Heart left ventricle (tissue), 16 donors: ENCODE data around the gene DSCAML1. TPM values are rescaled to one million over a fixed set of nuclear protein-coding genes. Genes with fewer than 3 reads are reported as not detected.

ENCODE experiments used
- ATAC-seq, 4 donors: fragments of 200-7000 bp; cut with Tn5 transposase; one replicate each; pipeline ENCODE4 v1.9.1; 2020 to 2022; ENCODE audit warnings: moderate library complexity in 4 of 4, mild to moderate bottlenecking in 3 of 4, moderate number of reproducible peaks in 1 of 4
- DNase-seq, 5 donors: peaks; one replicate each; pipeline ENCODE4 v3.0.0-alpha.2; 2020
- H3K27ac ChIP-seq, 12 donors: fragments of 200-600 bp; sonication (generic) in 4 of 12; one replicate each; pipeline versions ENCODE4 v1.5.0 to v1.8.0; 2016 to 2022; ENCODE audit warnings: mild to moderate bottlenecking in 2 of 12
- H3K27me3 ChIP-seq, 9 donors: fragments of 200-600 bp; sonication (generic) in 2 of 9; one replicate each; pipeline versions ENCODE4 v1.5.1 to v1.8.0; 2016 to 2022; ENCODE audit warnings: mild to moderate bottlenecking in 3 of 9
- H3K36me3 ChIP-seq, 9 donors: fragments of 200-600 bp; sonication (generic) in 2 of 9; one replicate each; pipeline versions ENCODE4 v1.5.0 to v1.8.0; 2018 to 2022; ENCODE audit warnings: mild to moderate bottlenecking in 2 of 9
- H3K4me1 ChIP-seq, 12 donors: fragments of 200-600 bp; sonication (generic) in 4 of 12; one replicate each; pipeline versions ENCODE4 v1.5.0 to v1.8.0; 2016 to 2022; ENCODE audit warnings: mild to moderate bottlenecking in 3 of 12
- H3K4me3 ChIP-seq, 12 donors: fragments of 200-600 bp; sonication (generic) in 4 of 12; one replicate each; pipeline versions ENCODE4 v1.5.0 to v1.8.0; 2017 to 2022; ENCODE audit warnings: mild to moderate bottlenecking in 9 of 12, moderate library complexity in 4 of 12
- H3K9me3 ChIP-seq, 12 donors: fragments of 200-600 bp; sonication (generic) in 4 of 12; one replicate each; pipeline versions ENCODE4 v1.5.0 to v1.8.0; 2016 to 2022; ENCODE audit warnings: mild to moderate bottlenecking in 1 of 12
- POLR2A ChIP-seq, 2 donors: fragments of 450-650 bp; IDR thresholded peaks; one replicate each; pipeline ENCODE4 v1.6.1; 2017; ENCODE audit warnings: antibody characterized with exemption in 2 of 2, mild to moderate bottlenecking in 2 of 2, moderate library complexity in 2 of 2
- WGBS, 4 donors: extraction: QIAGEN DNeasy Blood & Tissue Kit in 2 of 4; methylation state at CpG; one replicate each; pipeline versions ENCODE4 v1.1.5 to v1.1.7; 2013 to 2018; 5-methylcytosine and 5-hydroxymethylcytosine counted together
- intact Hi-C, 10 donors: fragments of 100-400 bp; cut with DNase I; formaldehyde crosslinking; loops; one replicate each; pipeline versions ENCODE4 v1.11.1 to v1.14.2; 2022
- polyA plus RNA-seq, 2 donors: library from polyadenylated mRNA; stranded (reverse); fragments of 200-250 nt; gene quantifications; one replicate each; pipeline ENCODE4 v1.2.3, GENCODE V29; 2013
- total RNA-seq, 9 donors: library from RNA; depleted of rRNA in 2 of 9; stranded (reverse); fragments of >200 nt in 2 of 9; fragmentation: NEBNext Ultra II Directional in 3 of 9; extraction: Animal tissue kit (Norgen Biotek cat#: 25700) in 3 of 9; gene quantifications; one replicate each; pipeline versions ENCODE4 v1.1.0 to v1.2.4, GENCODE V29; 2016 to 2023
- TF ChIP-seq, protein P1 (sequence below), 12 donors: fragments of 200-600 bp; sonication (generic) in 4 of 12; IDR thresholded peaks; one replicate each; pipeline versions ENCODE4 v1.5.0 to v1.8.0; 2018 to 2022; ENCODE audit warnings: antibody characterized with exemption in 12 of 12, mild to moderate bottlenecking in 5 of 12
- donor health status: ischemic (EF 13 %, LVEDD 7.1; RV severe dilation, severe dysfunction).
- donor health status: healthy with polysubstance abuse.
- donor health status: DM: no; HTN: yes; CAD: no.
- donor health status: DM: no; HTN: no; CAD: no.
- donor health status: ischemic (EF 25% LVEDD 6.9; RV normal size, moderate dysfunction).
- donor health status: ischemic (EF 25% LVEDD 5.7; RV mildly dilated, moderate dysfunction).
- donor health status: healthy.
- donor health status: DM: yes; HTN: yes; CAD: no.
- donor health status: ischemic (EF 35%, LVEDD 5.7; RV mildly dilated, moderate dysfunction).
- donor health status: nonischemic (EF 11% LVEDD 7.7; RV severe dilation, severe dysfunction).
- donor health status: DM: yes; HTN: yes; CAD: no.
- donor health status: PGD.
- donor health status: ischemic (EF 29% LVEDD 5.4; RV normal size, mild dysfunction).
- donor health status: nonischemic (EF 23%, LVEDD 6.1; RV moderate dilation, normal function).

The DSCAML1 gene
- total and polyA plus RNA-seq, 11 donors = 0.05 to 1.7 (median 0.76) TPM

DNA sequence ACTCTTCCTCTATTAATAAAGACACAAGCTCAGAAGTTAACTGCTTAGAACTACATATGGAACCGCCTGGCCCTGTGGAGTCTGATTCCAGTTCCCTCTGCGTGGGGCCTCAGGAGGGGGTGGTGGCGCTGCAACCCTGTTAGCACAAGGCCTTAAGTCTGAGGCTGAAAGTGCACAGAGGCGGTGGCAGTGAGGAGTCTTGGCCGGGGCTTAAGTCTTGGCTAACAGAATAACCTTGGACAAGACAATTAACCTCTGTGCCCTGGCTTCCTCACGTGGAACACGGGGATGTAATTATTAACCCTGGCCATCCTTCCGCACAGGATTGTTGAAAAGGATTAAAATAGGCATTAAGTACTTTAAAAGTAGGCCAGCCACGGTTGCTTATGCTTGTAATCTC, 277.8 kb downstream of the DSCAML1 start:
- intact Hi-C loops = no loop called here
- no peak overlapping the region for H3K27ac ChIP-seq
- H3K27me3 ChIP-seq = no peaks in the 10 kb centered on the region
- ATAC-seq = no peak
- H3K36me3 ChIP-seq = peaks cover 0 to 6% (median 0%) of the 10 kb centered on the region in 9 donors
- H3K9me3 ChIP-seq = no peaks in the 10 kb centered on the region
- no peak for TF ChIP-seq POLR2A (IDR thresholded peaks at IDR 0.05)
- TF ChIP-seq, protein P1, sequence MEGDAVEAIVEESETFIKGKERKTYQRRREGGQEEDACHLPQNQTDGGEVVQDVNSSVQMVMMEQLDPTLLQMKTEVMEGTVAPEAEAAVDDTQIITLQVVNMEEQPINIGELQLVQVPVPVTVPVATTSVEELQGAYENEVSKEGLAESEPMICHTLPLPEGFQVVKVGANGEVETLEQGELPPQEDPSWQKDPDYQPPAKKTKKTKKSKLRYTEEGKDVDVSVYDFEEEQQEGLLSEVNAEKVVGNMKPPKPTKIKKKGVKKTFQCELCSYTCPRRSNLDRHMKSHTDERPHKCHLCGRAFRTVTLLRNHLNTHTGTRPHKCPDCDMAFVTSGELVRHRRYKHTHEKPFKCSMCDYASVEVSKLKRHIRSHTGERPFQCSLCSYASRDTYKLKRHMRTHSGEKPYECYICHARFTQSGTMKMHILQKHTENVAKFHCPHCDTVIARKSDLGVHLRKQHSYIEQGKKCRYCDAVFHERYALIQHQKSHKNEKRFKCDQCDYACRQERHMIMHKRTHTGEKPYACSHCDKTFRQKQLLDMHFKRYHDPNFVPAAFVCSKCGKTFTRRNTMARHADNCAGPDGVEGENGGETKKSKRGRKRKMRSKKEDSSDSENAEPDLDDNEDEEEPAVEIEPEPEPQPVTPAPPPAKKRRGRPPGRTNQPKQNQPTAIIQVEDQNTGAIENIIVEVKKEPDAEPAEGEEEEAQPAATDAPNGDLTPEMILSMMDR (IDR thresholded peaks at IDR 0.05) = no peak
- DNase-seq = no peak
- H3K4me3 ChIP-seq = no peak overlapping the region
- no peaks in the 10 kb centered on the region for H3K4me1 ChIP-seq
- 71 to 79% (median 73%) methylated on average over 9 of the region's 9 CpGs for WGBS, 4 donors

DNA sequence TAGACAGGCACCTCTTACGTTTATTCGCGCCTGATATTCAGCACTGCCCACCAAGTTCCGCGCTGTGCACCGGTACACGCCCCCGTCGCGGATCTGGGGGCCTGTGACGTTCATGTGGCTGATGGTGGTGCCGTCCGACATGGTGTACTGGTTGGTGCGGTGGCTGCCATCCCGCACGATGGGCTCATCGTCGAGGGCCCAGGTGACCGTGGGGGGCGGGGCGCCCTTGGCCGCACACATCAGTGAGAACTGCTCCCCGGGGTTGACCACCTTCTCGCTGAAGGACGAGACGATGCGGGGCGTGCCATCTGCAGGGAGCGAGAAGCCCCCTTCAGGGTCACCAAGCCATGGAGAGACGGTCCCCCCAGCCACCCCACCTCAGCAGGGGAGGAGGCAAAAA, 278.6 kb downstream of the DSCAML1 start:
- DNase-seq = no peak
- no peaks in the 10 kb centered on the region for H3K9me3 ChIP-seq
- ATAC-seq = no peak
- no peaks in the 10 kb centered on the region for H3K4me1 ChIP-seq
- TF ChIP-seq, protein P1 (IDR thresholded peaks at IDR 0.05) = no peak
- no peak overlapping the region for H3K4me3 ChIP-seq
- no peak overlapping the region for H3K27ac ChIP-seq
- WGBS, 4 donors = 95 to 97% (median 96%) methylated on average over 24 to 30 of the region's 30 CpGs
- intact Hi-C loops = no loop called here
- H3K27me3 ChIP-seq = no peaks in the 10 kb centered on the region
- peaks cover 0 to 6% (median 0%) of the 10 kb centered on the region in 9 donors for H3K36me3 ChIP-seq

DNA sequence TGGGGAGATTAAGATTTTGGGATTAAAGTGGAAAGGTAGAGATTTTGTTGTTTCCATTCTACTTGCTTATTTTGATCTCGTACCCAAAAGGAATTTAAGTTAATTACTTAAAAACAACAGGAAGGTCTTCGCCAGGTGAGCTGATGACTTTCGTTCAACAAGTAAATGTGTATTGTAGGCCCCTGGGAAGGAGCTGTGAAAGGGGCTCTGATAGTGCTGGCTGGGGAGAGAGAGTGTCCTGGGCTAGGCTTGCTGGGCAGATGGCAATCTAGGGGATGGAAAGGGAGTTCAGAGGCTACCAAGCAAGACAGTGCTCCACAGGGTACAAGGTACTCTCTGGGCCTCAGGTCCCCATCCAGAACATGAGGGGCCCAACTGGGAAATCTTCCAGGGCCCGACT, 279.9 kb downstream of the DSCAML1 start:
- ATAC-seq (no peak), DNase-seq (no peak)
- Histone ChIP-seq H3K27ac (no peak overlapping the region), H3K4me3 (no peak overlapping the region), H3K4me1 (peaks cover 0 to under 1% (median 0%) of the 10 kb centered on the region in 12 donors), H3K36me3 (peaks cover 0 to 6% (median 0%) of the 10 kb centered on the region in 9 donors), H3K9me3 (no peaks in the 10 kb centered on the region), H3K27me3 (no peaks in the 10 kb centered on the region)
- WGBS, 4 donors = 80 to 89% (median 85%) methylated on average over 4 of the region's 4 CpGs
- TF ChIP-seq, protein P1 (IDR thresholded peaks at IDR 0.05) = no peak
- TF ChIP-seq POLR2A (IDR thresholded peaks at IDR 0.05) = no peak
- intact Hi-C loops = no loop called here

DNA sequence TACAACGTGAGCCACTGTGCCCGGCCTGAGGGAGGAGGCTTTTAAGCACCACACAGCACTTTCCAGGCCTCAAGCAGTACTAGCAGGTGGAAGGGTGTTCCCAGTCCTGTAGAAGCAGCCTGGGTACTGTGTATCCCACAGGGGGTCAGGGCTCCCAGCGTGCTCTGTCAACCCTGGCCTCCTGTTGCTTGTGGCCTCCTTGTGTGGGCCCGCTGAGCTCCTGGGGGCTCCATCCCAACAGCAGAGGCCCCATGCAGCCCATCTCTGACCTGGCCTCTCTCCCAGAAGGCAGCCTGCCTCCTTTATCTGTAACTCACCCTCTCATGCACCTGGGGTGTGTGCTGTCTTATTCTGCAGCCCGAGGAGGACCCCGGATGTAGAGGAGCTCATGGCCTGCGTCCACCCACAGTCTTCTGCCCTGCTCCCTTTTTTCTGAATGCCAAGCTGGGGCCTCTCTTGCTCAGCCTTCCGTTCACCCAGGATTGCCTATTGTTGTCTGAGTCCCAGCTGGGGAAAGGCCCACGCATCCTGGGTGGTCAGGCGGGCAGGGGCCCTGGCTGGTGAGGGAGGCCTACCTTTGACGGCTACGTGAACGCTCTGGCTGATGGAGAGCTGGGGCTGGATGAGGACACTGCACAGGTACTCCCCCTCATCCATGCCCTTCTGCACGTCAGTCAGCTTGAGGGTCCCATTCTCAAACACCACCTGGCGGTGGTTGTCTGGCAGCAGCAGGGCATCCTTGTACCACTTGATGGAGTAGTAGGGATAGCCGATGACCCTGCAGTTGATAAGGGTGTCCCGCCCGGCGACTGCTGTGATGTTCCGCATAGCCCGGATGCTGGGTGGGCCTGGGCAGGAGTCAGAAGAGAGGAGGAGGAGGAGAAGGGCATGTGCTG, 280.9 kb downstream of the DSCAML1 start:
- no peaks in the 10 kb centered on the region for H3K27me3 ChIP-seq
- H3K27ac ChIP-seq = no peak overlapping the region
- TF ChIP-seq, protein P1 (IDR thresholded peaks at IDR 0.05) = no peak
- peaks cover 0 to 6% (median 0%) of the 10 kb centered on the region in 9 donors for H3K36me3 ChIP-seq
- H3K4me1 ChIP-seq = peaks cover 0 to 10% (median 0%) of the 10 kb centered on the region in 12 donors
- DNase-seq = no peak
- intact Hi-C loops = no loop called here
- H3K9me3 ChIP-seq = no peaks in the 10 kb centered on the region
- WGBS, 4 donors = 93 to 94% (median 94%) methylated on average over 19 to 21 of the region's 21 CpGs
- no peak overlapping the region for H3K4me3 ChIP-seq
- ATAC-seq = no peak
